SK-N-SH (cell line): ENCODE data around the gene ZKSCAN3. TPM values are rescaled to one million over a fixed set of nuclear protein-coding genes. Genes with fewer than 3 reads are reported as not detected.

ENCODE experiments used
- CTCF ChIA-PET: fragments of 300-600, 350-600 bp; formaldehyde crosslinking; extraction: SDS; loops from one replicate; lab custom pipeline; 2021; lab: Yijun Ruan, JAX
- POLR2A ChIA-PET: fragments of 350-600 bp; sonication (Branson Sonifier 250); formaldehyde crosslinking; extraction: SDS; loops from one replicate; lab custom pipeline; 2020; ENCODE audit warnings: antibody characterized with exemption, inconsistent platforms; lab: Yijun Ruan, JAX
- DNase-seq: peaks from one replicate; pipeline ENCODE4 v3.0.0; 2012
- H2AFZ ChIP-seq: fragments of 200-600 bp; sonication (generic); 2 replicates; pipeline ENCODE4 v1.8.1; 2016; ENCODE audit warnings: antibody characterized with exemption, mild to moderate bottlenecking, low read depth
- H3F3A ChIP-seq: fragments of 200-600 bp; sonication (generic); replicated peaks from 2 replicates; pipeline ENCODE3; 2016; ENCODE audit warnings: antibody characterized with exemption, mild to moderate bottlenecking; ENCODE audit not compliant: insufficient read depth
- H3K27ac ChIP-seq, 2 experiments: fragments of 200-500 bp in 1 of 2; fragments of 200-600 bp in 1 of 2; sonication (Bioruptor generic) in 1 of 2; sonication (generic), shearing (Covaris generic) in 1 of 2; 2 replicates each; pipeline versions ENCODE4 v1.5.1 to v1.6.1; 2014 to 2016; ENCODE audit warnings: low read depth in 2 of 2, inconsistent platforms in 1 of 2, low read length in 1 of 2, mild to moderate bottlenecking in 1 of 2, mixed read lengths in 1 of 2
- H3K27me3 ChIP-seq: fragments of 200-600 bp; sonication (generic), shearing (Covaris generic); 2 replicates; pipeline ENCODE4 v1.6.1; 2016; ENCODE audit warnings: mixed run types; ENCODE audit not compliant: insufficient read depth
- H3K36me3 ChIP-seq, 2 experiments: fragments of 200-500 bp in 1 of 2; fragments of 200-600 bp in 1 of 2; sonication (Bioruptor generic) in 1 of 2; sonication (generic) in 1 of 2; replicated peaks in 1 of 2; 2 replicates each; pipeline versions ENCODE3 to v1.5.1; 2014 to 2016; ENCODE audit warnings: low read length in 1 of 2, mild to moderate bottlenecking in 1 of 2; ENCODE audit not compliant: insufficient read depth in 2 of 2, control insufficient read depth in 1 of 2
- H3K4me1 ChIP-seq, 2 experiments: fragments of 200-500 bp in 1 of 2; fragments of 200-600 bp in 1 of 2; sonication (Bioruptor generic) in 1 of 2; sonication (generic), shearing (Covaris generic) in 1 of 2; 2 replicates each; pipeline versions ENCODE4 v1.5.1 to v1.6.1; 2014 to 2016; ENCODE audit warnings: low read depth in 1 of 2, low read length in 1 of 2, mixed run types in 1 of 2; ENCODE audit not compliant: insufficient read depth in 2 of 2, control insufficient read depth in 1 of 2
- H3K4me2 ChIP-seq: fragments of 200-600 bp; sonication (generic), shearing (Covaris generic); 2 replicates; pipeline ENCODE4 v1.6.1; 2017; ENCODE audit warnings: mixed run types
- H3K4me3 ChIP-seq, 2 experiments: fragments of 200-500 bp in 1 of 2; fragments of 200-600 bp in 1 of 2; sonication (Bioruptor generic) in 1 of 2; sonication (generic), shearing (Covaris generic) in 1 of 2; 2 replicates each; pipeline versions ENCODE4 v1.5.1 to v1.8.1; 2014 to 2016; ENCODE audit warnings: low read depth in 2 of 2, inconsistent platforms in 1 of 2, low read length in 1 of 2, mild to moderate bottlenecking in 1 of 2, mixed read lengths in 1 of 2, moderate library complexity in 1 of 2
- H3K79me2 ChIP-seq: fragments of 200-600 bp; sonication (generic); 2 replicates; pipeline ENCODE4 v1.8.1; 2017; ENCODE audit warnings: mild to moderate bottlenecking; ENCODE audit not compliant: insufficient read depth
- H3K9ac ChIP-seq: fragments of 200-600 bp; sonication (generic); 2 replicates; pipeline ENCODE4 v1.6.1; 2017; ENCODE audit warnings: mixed run types
- H3K9me2 ChIP-seq: fragments of 200-600 bp; sonication (generic); 2 replicates; pipeline ENCODE4 v1.6.1; 2017; ENCODE audit warnings: mixed run types
- H3K9me3 ChIP-seq: fragments of 200-600 bp; sonication (generic); 2 replicates; pipeline ENCODE4 v1.6.1; 2017; ENCODE audit warnings: mixed run types, mild to moderate bottlenecking, moderate library complexity
- H4K20me1 ChIP-seq: fragments of 200-600 bp; sonication (generic); 2 replicates; pipeline ENCODE4 v1.6.1; 2017; ENCODE audit warnings: mild to moderate bottlenecking, mixed run types; ENCODE audit not compliant: insufficient read depth
- EP300 ChIP-seq, 2 experiments: IDR thresholded peaks; 2 replicates each; pipeline versions ENCODE4 v1.4.0 to v1.6.1; 2012; ENCODE audit warnings: borderline replicate concordance in 1 of 2, low read depth in 1 of 2, low read length in 1 of 2
- FOXM1 ChIP-seq: IDR thresholded peaks from 2 replicates; pipeline ENCODE4 v1.4.0; 2012; ENCODE audit warnings: low read depth, mild to moderate bottlenecking
- RCOR1 ChIP-seq: fragments of 150-350 bp; IDR thresholded peaks from 2 replicates; pipeline ENCODE4 v1.6.1; 2017; ENCODE audit warnings: antibody characterized with exemption, low read length
- RFX5 ChIP-seq: IDR thresholded peaks from 2 replicates; pipeline ENCODE4 v1.6.1; 2012; ENCODE audit warnings: mild to moderate bottlenecking, improper control_type of control experiment, low read length
- YY1 ChIP-seq: IDR thresholded peaks from 2 replicates; pipeline ENCODE4 v1.4.0; 2012; ENCODE audit warnings: low read depth, mild to moderate bottlenecking
- WGBS: methylation state at CpG from one replicate; pipeline ENCODE4 v1.1.6; 2017; ENCODE audit warnings: low lambda C conversion rate; 5-methylcytosine and 5-hydroxymethylcytosine counted together
- polyA plus RNA-seq, 3 experiments: library from polyadenylated mRNA; depleted of rRNA; stranded (reverse); fragments of >200 nt; gene quantifications; 2 replicates each; pipeline ENCODE4 v1.2.3, GENCODE V29; 2012
- TF ChIP-seq, protein P1 (sequence below): IDR thresholded peaks from 2 replicates; pipeline ENCODE4 v1.6.1; 2012; ENCODE audit warnings: mild to moderate bottlenecking, low read depth, low read length, moderate library complexity
- TF ChIP-seq, protein P2 (sequence below): IDR thresholded peaks from 2 replicates; pipeline ENCODE4 v1.4.0; 2012; ENCODE audit warnings: low read depth, borderline replicate concordance
- TF ChIP-seq, protein P3 (sequence below): fragments of 150-350 bp; IDR thresholded peaks from 2 replicates; pipeline ENCODE4 v1.6.1; 2016; ENCODE audit warnings: mild to moderate bottlenecking, low read depth, low read length

The ZKSCAN3 gene
- polyA plus RNA-seq, 1 of the 3 experiments (the other 2 are of a cell fraction), result 2.6 TPM

DNA sequence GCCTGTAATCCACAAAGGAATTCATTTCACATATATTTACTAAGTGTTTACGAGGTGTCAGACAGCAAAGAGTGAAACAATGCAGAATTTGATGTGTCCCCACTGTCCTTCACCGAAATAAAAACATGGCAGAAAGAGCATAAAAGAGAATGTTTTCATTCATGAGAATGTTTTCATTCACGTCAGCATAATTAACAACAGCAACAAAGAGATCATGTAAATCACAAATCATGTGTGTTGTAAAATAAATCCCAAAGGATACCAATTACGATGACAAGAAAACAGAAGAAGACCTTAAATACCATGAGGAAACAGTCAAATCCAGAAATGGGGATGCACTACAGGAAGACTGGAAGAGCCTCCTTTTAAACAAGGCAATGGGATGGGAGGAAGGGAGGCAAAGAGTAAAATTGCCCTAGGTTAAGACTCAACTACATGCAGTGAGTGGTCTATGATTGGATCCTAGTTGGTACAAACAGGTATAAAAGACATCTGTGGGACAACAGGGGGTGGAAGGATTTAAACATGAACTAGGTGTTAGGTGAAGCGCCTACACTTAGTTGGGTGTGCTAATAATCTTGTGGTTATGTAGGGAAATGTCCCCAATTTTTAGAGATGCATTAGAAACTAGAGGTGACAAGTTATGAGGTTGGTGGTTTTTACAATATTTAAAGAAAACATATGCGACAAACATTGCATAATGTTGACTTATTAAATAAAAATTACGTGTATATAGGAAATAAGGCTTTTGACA lies 15.3 kb upstream of the ZKSCAN3 start (continued):
- TF ChIP-seq, protein P1, sequence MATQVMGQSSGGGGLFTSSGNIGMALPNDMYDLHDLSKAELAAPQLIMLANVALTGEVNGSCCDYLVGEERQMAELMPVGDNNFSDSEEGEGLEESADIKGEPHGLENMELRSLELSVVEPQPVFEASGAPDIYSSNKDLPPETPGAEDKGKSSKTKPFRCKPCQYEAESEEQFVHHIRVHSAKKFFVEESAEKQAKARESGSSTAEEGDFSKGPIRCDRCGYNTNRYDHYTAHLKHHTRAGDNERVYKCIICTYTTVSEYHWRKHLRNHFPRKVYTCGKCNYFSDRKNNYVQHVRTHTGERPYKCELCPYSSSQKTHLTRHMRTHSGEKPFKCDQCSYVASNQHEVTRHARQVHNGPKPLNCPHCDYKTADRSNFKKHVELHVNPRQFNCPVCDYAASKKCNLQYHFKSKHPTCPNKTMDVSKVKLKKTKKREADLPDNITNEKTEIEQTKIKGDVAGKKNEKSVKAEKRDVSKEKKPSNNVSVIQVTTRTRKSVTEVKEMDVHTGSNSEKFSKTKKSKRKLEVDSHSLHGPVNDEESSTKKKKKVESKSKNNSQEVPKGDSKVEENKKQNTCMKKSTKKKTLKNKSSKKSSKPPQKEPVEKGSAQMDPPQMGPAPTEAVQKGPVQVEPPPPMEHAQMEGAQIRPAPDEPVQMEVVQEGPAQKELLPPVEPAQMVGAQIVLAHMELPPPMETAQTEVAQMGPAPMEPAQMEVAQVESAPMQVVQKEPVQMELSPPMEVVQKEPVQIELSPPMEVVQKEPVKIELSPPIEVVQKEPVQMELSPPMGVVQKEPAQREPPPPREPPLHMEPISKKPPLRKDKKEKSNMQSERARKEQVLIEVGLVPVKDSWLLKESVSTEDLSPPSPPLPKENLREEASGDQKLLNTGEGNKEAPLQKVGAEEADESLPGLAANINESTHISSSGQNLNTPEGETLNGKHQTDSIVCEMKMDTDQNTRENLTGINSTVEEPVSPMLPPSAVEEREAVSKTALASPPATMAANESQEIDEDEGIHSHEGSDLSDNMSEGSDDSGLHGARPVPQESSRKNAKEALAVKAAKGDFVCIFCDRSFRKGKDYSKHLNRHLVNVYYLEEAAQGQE, result no peak
- TF ChIP-seq, protein P2, sequence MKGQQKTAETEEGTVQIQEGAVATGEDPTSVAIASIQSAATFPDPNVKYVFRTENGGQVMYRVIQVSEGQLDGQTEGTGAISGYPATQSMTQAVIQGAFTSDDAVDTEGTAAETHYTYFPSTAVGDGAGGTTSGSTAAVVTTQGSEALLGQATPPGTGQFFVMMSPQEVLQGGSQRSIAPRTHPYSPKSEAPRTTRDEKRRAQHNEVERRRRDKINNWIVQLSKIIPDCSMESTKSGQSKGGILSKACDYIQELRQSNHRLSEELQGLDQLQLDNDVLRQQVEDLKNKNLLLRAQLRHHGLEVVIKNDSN, result no peak
- no peak for TF ChIP-seq RCOR1
- TF ChIP-seq YY1, result no peak
- TF ChIP-seq RFX5, result no peak
- TF ChIP-seq, all 33 proteins: peak for 0

DNA sequence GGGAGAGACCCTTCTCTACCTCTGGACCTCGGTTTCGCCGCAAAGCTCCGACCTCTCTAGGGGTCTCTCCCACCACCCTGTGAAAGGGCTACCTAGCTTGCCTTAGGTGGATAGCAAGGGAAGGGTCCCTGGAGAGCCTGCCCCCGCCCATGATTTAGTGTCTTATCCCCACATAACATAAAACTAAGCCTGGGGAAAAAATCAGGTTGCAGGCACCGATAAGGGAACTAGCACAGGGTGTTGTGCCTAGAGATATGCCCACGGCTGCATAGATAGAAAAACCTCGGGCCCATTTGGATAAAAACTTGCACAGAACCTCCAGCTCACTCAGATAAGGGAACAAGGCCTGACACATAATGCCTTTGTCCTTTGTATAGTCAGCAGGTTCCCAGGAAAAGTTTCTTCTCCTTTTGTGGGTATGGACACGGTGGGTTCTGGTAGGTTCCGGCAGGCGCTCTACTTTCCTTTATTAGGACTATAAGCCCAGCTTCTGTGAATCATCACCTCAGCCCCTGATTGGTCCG lies 14.6 kb upstream of the ZKSCAN3 start:
- H3K36me3 ChIP-seq, result no peaks in the 10 kb centered on the region
- CTCF ChIA-PET, result interaction anchor here (0.6 to 5.0 kb wide), 3 partner anchors 21 to 58 kb away, joined by 3 to 29 read pairs (median 3); partner anchors contain the start of gene PGBD1
- H3K4me1 ChIP-seq, result peaks cover 0 to 7% of the 10 kb centered on the region in 2 experiments; a peak in 2 of 4 replicates
- TF ChIP-seq EP300 (IDR thresholded peaks at IDR 0.05; ENCODE audit: borderline replicate concordance in 1 of 2, low read depth in 1 of 2, low read length in 1 of 2), result no peak
- no peak for TF ChIP-seq FOXM1
- TF ChIP-seq, protein P3, sequence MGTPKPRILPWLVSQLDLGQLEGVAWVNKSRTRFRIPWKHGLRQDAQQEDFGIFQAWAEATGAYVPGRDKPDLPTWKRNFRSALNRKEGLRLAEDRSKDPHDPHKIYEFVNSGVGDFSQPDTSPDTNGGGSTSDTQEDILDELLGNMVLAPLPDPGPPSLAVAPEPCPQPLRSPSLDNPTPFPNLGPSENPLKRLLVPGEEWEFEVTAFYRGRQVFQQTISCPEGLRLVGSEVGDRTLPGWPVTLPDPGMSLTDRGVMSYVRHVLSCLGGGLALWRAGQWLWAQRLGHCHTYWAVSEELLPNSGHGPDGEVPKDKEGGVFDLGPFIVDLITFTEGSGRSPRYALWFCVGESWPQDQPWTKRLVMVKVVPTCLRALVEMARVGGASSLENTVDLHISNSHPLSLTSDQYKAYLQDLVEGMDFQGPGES, result 0 out of 2 replicates have a peak, but pooled peaks have one; percentile 29
- H3K27me3 ChIP-seq, result no peaks in the 10 kb centered on the region
- DNase-seq, result no peak
- H3K4me3 ChIP-seq, result peak overlapping the region; percentile 74 to 93
- no peaks in the 10 kb centered on the region for H3K79me2 ChIP-seq
- H3K4me2 ChIP-seq, result peak overlapping the region; percentile 87
- no peaks in the 10 kb centered on the region for H3K9me3 ChIP-seq
- peak overlapping the region; percentile 80; the same call in 1 of the 2 replicates for H2AFZ ChIP-seq
- no peaks in the 10 kb centered on the region for H4K20me1 ChIP-seq
- H3K27ac ChIP-seq, result peak overlapping the region; percentile 92 to 99; a peak in 3 of 4 replicates
- peaks cover 11% of the 10 kb centered on the region for H3F3A ChIP-seq
- no peaks in the 10 kb centered on the region for H3K9me2 ChIP-seq
- H3K9ac ChIP-seq, result peak overlapping the region; percentile 10; the same call in 1 of the 2 replicates
- POLR2A ChIA-PET, result interaction anchor here (0.6 to 3.2 kb wide), 17 partner anchors 9 to 527 kb away, joined by 3 to 14 read pairs (median 4); partner anchors contain the start of genes PGBD1, ZKSCAN3, ZKSCAN8 and ZSCAN26
- 28% methylated on average over 12 of the region's 12 CpGs for WGBS
